T47D (cell line): ENCODE measurements around the gene DNAH17.
A peak's percentile ranks its signal among the peaks of the same experiment; 100 is the strongest.
"Not testable (repeated sequence)": the region's sequence is repeated elsewhere in the genome, so short reads cannot be mapped to it uniquely, and the experiment has no call there.

Experiments used
- DNase-seq, 2 experiments: peaks; one replicate each; pipeline versions ENCODE4 v3.0.0 to v3.0.0-alpha.2; 2011 to 2012; ENCODE audit warnings: low read depth in 1 of 2, low spot score in 1 of 2
- JUND ChIP-seq: IDR thresholded peaks from 2 replicates; pipeline ENCODE4 v1.6.1; 2012; ENCODE audit warnings: low read depth
- in situ Hi-C: cut with HindIII; loops from 2 replicates; pipeline ENCODE4 v1.10.0; 2016; ENCODE audit warnings: low sequenced_read_pairs, low pct_unique_long_range_greater_than_20kb

DNAH17 gene

DNA sequence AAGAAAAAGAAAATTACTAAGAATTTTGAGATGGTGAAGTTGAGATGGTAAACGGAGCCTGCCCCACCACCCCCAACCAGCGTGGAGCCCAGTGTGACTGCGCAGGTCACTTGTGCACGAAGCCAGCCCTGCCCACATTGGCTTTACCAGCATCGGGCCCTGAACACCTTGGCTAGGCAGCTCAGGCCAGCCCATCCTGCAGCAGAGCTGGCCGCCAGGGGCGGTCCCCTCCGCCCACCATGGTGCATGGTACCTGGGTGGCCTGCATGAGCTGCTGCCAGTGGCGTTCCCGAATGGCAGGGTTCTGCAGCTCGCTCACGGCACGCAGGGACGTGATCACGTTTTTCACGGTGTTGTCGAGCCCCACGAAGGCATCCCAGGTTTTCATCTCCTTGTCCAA is 62.7 kb downstream of the DNAH17 start:
- in situ Hi-C loops: no loop called here
- TF ChIP-seq JUND: no peak
- DNase-seq: no peak

DNA sequence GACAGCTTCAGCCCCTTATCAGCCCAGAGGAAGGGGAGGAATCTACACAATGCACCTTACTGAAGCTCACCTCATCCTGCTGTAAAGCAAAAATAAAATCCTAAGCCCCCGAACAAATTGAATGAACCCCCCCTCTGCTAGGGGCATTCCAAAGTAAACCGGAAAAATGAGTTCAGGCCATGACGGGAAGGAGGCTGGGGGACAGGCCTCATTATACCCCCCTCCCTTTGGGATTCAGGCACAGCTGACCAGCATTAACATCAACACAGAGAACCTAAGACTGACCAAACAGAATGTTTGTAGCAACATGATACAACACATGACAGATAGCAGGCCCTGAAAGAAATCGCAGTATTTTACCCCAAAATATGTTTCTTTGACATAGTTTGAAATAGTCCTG is 64.2 kb downstream of the DNAH17 start:
- no peak for TF ChIP-seq JUND
- in situ Hi-C loops: no loop called here
- DNase-seq: no peak

DNA sequence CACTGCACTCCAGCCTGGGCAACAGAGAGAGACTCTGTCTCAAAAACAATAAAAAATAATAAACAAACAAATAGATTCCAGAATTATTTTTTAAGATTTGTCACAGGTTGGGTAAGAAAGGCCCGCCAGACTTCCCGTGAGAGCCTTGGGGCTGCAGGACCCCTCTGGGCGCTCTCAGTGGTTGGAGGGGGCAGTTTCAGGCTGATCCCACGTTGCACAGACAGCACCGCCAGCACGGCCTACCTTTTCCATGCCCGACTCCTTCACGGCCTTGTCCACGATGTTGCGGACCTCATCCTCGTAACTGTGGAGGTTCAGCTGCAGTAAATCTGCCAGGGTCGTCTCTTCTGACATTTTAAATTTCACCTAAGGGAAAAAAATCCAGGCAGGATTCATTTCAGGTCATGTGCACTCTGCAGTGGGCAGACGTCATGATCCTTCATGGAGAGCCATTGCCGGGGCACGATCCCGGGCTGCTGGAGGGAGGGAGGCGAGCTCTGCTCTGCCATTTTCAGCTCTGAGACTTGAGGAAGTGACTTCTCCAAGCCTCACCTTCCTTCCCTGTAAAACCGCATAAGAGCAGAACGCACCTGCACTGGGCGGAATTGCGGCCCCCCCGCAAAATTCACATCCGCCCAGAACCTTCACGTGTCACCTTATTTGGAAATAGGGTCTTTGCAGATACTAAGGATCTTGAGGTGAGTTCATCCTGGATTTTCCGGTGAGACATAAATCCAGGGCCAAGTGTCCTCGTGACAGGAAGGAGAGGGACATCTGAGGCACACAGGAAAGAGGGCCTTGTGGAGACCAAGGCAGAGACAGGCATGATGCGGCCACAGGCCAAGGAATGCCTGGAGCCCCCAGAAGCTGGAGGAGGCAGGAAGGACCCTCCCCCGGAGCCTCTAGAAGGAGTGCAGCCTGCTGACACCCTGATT is 66.8 kb downstream of the DNAH17 start:
- in situ Hi-C loops: no loop called here
- no peak for DNase-seq
- TF ChIP-seq JUND: no peak

DNA sequence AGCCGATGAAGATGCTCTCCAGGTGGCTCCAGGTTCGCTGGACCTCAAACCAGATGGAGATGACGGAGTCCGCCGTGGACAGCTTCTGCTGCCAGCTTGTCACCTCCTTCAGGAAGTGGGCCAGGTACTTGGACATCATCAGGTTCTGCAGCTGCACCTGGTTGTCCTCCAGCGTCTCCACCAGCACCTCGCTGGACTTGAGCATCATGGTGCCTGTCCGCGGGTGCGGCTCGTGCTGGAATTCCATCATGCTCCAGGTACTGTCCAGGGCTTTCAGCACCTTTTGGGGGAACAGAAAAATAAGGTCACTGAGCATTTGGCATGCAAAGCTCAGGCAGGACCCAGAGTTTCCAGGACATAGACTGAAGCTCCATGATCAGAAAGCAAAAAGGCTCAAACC is 69.7 kb downstream of the DNAH17 start:
- no peak for TF ChIP-seq JUND
- in situ Hi-C loops: no loop called here
- DNase-seq: no peak

DNA sequence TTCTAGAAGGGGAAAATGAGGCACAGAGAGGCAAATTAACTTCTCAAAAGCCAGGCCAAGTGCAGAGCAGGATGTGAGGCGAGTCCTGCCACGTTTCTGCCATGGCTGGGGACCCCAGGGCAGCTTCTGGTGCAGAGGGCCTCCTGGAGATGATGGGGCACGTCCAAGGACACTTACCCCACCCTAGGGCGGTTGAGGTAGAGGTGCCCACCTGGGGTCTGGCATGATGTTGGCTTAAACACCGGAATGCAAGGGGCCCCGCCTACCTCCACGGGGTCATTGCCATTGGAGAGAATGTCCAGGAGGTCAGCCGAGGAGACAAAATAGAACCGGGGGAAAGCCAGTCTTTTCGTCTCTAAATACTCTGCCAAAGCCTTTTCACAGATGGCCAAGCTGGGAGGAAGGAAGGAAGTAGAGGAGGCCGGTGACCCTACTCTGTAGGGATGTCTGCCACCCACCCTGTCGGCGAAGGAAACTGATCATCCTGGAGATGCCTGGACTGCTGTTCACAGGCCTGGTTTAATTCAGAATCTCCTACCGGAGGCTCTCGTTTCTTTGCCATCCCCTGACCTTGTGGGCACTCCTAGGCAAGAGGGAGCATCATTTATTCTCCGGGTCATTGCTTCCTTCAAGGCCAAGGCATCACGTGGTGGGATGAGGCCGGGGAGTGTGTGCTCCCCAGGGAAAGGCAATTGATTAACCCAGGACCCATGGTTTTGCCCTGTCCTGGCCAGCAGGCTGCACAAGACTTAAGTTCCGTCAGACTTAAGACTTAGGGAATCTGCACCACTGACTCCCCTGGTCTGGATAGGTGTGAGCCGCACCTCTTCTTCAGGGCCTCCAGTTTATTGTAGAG is 70.5 kb downstream of the DNAH17 start:
- TF ChIP-seq JUND: no peak

DNA sequence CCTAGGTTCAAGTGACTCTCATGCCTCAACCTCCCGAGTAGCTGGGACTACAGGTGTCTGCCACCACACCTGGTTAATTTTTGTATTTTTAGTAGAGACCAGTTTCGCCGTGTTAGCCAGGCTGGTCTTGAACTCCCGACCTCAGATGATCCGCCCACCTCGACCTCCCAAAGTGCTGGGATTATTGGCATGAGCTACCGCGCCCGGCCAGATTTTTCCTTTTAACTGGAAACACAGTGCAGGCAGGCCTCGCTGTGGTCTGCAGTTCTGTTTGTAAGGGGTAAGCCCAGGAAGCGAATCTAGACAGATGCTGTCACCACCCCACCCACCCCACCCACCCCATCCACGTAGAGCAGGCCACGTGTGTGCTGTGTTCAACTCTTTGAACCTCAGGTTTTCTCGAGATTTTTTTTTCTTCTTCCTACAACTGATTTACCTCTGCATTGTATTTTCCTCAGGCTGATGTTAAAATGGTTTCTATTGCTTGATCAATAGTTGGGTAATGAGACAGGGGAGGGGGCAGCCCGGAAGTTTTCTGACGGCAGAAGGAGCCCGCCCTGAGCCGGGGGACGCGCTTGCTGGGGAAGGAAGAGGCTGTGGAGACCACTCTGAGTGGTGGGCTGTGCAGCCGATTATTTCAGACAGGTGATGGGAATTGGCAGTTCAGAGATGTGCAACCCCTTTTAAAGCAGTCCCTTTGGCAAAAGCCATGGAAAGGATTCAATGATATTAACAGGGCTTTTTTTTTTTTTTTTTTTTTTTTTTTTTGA is 72.9 kb downstream of the DNAH17 start:
- in situ Hi-C loops: no loop called here
- TF ChIP-seq JUND: no peak
- no peak for DNase-seq

More for the DNA sequence above, 70.5 kb downstream of the DNAH17 start:
- in situ Hi-C loops: no loop called here
- no peak for DNase-seq

DNA sequence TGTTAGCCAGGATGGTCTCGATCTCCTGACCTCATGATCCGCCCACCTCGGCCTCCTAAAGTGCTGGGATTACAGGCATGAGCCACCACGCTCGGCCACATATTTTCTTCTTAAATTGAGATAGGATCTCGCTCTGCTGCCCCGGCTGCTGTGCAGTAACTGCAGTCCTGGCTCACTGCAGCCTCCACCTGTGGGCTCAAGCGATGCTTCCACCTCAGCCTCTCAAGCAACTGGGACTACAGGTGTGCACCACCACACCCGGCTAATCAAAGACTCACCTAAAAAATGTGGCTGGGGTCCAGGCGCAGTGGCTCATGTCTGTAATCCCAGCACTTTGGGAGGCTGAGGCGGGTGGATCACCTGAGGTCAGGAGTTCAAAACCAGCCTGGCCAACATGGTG is 73.8 kb downstream of the DNAH17 start:
- in situ Hi-C loops: not testable (repeated sequence)

DNA sequence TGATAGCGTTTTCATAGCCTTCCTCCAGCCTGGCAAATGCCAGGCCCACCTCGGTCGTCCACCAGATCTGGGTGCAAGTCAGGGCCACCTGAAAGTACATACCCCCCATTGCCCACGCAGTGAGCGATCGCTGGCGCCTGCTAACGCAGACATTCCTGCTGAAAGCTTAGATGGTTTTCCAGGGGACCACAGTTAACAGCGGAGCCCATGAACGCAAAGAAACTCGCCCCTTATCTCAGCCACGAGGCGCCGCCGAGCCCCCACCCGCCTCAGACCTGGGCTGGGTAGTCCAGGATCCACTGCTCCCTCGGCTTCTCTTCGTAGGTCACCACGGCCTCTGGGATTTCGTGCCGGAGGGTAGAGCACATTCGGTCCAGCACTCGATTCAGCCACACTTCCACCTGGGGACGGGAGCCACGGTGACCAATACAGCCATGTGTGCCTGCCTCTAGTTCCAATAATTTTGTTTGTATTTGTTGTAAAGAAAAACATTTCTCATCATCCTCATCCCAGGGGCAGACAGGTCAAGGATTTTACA is 74.5 kb downstream of the DNAH17 start:
- in situ Hi-C loops: no loop called here
- DNase-seq: peak; percentile 45 to 57
- TF ChIP-seq JUND: no peak

More for the DNA sequence above, 73.8 kb downstream of the DNAH17 start:
- DNase-seq: not testable (repeated sequence)

DNA sequence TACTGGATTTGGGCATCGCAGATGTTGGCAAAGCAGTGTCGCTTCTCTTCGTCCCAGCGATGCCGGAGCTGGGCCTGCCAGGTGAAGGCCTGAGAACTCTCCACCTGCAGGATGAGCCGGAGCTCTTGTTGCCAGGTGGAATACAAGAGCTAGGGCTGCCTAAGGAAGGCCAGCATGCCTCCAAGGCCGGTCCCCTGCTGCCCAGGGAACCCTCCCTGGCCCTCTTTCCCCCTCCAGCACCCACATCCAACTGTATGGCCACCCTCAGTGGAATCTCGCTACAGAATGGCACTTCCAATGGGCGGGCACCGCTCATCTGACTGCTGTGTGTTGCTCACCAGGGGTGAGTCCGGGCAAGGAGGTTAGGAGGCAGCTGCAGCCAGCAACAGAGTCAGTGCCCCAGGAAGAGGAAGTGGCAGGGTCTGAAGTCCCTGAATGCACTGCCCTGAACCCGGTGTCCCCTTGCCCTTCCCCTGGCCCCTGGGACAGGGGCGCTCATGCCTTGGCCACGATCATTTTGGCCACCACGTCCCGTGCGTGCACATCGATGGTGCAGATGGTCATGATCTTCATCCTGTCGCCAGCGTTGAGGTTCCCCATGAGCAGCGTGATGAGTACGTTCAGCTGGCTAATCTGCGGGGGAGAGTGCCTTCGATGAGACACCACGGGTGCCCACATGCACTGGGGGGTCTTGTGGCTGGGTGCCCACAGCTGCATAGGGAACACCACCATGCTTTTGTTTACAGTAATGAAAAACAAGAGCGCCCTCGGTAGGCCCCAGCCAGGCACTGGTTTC is 75.8 kb downstream of the DNAH17 start:
- in situ Hi-C loops: no loop called here
- no peak for TF ChIP-seq JUND
- DNase-seq: no peak

DNA sequence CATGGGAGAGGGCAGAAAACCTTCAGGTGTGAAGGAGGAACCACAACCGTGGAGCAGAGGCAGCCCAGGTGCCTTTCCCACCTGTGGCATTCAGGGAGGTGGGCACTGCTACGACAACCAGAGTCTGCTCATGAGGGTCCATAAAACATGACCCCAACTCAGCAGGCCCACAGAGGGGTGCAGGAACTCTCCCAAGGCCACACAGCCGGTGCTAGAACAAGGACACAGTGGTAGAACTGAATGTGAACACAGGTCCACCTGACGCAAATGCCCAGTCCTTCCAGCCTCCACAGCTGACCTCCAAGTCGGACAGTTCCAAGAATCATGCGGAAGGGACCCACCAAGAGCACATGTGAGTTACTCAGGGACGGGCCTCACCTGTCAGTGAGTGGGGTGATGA is 76.4 kb downstream of the DNAH17 start:
- DNase-seq: no peak
- in situ Hi-C loops: no loop called here
- TF ChIP-seq JUND: no peak

DNA sequence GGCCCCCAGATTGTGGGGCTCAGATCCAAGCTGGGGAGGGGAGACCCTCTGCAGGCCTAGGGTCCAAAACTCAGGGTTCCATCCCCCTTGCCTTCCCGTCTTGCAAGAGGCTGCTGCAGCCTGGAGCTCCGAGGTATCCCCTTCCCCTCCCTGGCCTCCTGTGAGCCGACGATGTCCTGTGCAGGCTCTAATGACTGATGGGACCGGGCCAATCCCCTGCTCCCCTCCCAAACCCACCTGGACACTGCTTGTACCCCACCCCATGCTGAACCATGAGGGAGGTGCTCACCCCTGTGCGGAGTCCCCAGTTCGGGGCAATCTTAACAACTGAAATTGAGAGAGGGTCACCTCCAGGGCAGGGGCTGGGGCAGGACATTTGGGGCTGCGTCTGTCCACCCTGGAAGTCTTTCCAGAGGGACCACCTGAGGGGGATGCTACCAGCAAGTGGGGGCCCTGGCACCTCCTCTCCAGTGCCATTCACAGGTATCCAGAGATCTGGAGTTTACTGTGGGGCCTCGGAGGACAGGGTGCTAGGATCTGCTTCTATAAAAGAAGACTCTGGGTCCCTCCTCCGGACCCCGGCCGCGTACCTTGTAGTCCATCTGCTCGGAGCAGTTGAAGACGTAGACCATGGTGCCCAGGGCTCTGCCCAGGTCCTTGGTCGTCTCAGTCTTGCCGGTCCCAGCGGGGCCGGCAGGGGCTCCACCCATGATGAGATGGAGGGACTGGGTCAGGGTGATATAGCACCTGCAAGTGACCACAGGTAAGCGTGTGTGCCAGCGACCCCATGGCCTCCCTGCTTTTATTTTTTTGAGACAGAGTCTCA is 77.3 kb downstream of the DNAH17 start:
- TF ChIP-seq JUND: no peak
- DNase-seq: no peak
- in situ Hi-C loops: no loop called here
